Astrocyte of the spinal cord (primary cell): Measurements from ENCODE around the gene BCAS3.
"Not testable (repeated sequence)": the region's sequence is repeated elsewhere in the genome, so short reads cannot be mapped to it uniquely, and the experiment has no call there.

Experiments used
- DNase-seq: peaks from one replicate; pipeline ENCODE4 v3.0.0; 2011; ENCODE audit warnings: low read depth, low spot score
- H3K4me3 ChIP-seq: 2 replicates; pipeline ENCODE4 v1.5.1; 2011; ENCODE audit warnings: low read depth, mild to moderate bottlenecking, low read length, moderate library complexity
- CTCF ChIP-seq: IDR thresholded peaks from 2 replicates; pipeline ENCODE4 v1.5.1; 2012; ENCODE audit warnings: low read depth, mild to moderate bottlenecking, low read length, inconsistent platforms
- in situ Hi-C: cut with HindIII; loops from 2 replicates; pipeline ENCODE4 v1.10.0; 2017; ENCODE audit warnings: low sequenced_read_pairs

Gene BCAS3

GRCh38 chr17:61351745-61352407, 674.2 kb downstream of the BCAS3 start:
- no peak overlapping the region for H3K4me3 ChIP-seq
- in situ Hi-C loops, result no loop called here
- no peak for DNase-seq
- TF ChIP-seq CTCF, result no peak

GRCh38 chr17:61352408-61352770, 674.7 kb downstream of the BCAS3 start:
- DNase-seq, result no peak
- no peak for TF ChIP-seq CTCF
- in situ Hi-C loops, result no loop called here
- H3K4me3 ChIP-seq, result no peak overlapping the region

- no peak for TF ChIP-seq CTCF
- no peak for DNase-seq
- no peak overlapping the region for H3K4me3 ChIP-seq
- in situ Hi-C loops, result no loop called here
Measured at GRCh38 chr17:61352781-61353491, 675.3 kb downstream of the BCAS3 start.

GRCh38 chr17:61353615-61354014, 676.0 kb downstream of the BCAS3 start:
- no peak for DNase-seq
- no peak for TF ChIP-seq CTCF
- no peak overlapping the region for H3K4me3 ChIP-seq
- in situ Hi-C loops, result no loop called here

GRCh38 chr17:61354895-61355874, 677.5 kb downstream of the BCAS3 start:
- in situ Hi-C loops, result no loop called here
- H3K4me3 ChIP-seq, result no peak overlapping the region
- DNase-seq, result no peak
- no peak for TF ChIP-seq CTCF

GRCh38 chr17:61357061-61357460, 679.4 kb downstream of the BCAS3 start:
- DNase-seq, in situ Hi-C loops, H3K4me3 ChIP-seq: not testable (repeated sequence)

GRCh38 chr17:61359513-61359912, 681.9 kb downstream of the BCAS3 start:
- H3K4me3 ChIP-seq, in situ Hi-C loops, DNase-seq: not testable (repeated sequence)
